SK-N-SH treated with all-trans-retinoic acid at 6 μM for 48 hours (cell line): Measurements from ENCODE around the gene SNED1.

Experiments used
- ATAC-seq: fragments of 200-7000 bp; cut with Tn5 transposase; 3 replicates; pipeline ENCODE4 v1.9.1; 2020; ENCODE audit warnings: mild to moderate bottlenecking, moderate library complexity
- BACH2 ChIP-seq: fragments of 250-450 bp; sonication (Bioruptor Pico); IDR thresholded peaks from 2 replicates; pipeline ENCODE4 v1.9.0; 2021; ENCODE audit warnings: mild to moderate bottlenecking, borderline replicate concordance
- CSDC2 ChIP-seq: fragments of 250-450 bp; sonication (Bioruptor Pico); IDR thresholded peaks from 2 replicates; pipeline ENCODE4 v1.5.0; 2020; ENCODE audit warnings: mild to moderate bottlenecking, moderate library complexity
- CSRNP3 ChIP-seq: fragments of 250-450 bp; sonication (Bioruptor Pico); IDR thresholded peaks from 2 replicates; pipeline ENCODE4 v1.5.1; 2021; ENCODE audit warnings: mild to moderate bottlenecking, moderate library complexity
- ESRRG ChIP-seq: fragments of 250-450 bp; sonication (Bioruptor Pico); IDR thresholded peaks from 2 replicates; pipeline ENCODE4 v1.6.1; 2021; ENCODE audit warnings: mild to moderate bottlenecking
- GLIS3 ChIP-seq: fragments of 250-450 bp; sonication (Bioruptor Pico); IDR thresholded peaks from 2 replicates; pipeline ENCODE4 v1.5.0; 2020; ENCODE audit warnings: mild to moderate bottlenecking, moderate library complexity
- ISL1 ChIP-seq: fragments of 250-450 bp; sonication (Bioruptor Pico); IDR thresholded peaks from 2 replicates; pipeline ENCODE4 v2.1.2; 2022; ENCODE audit warnings: mild to moderate bottlenecking, moderate library complexity
- OSR1 ChIP-seq: fragments of 250-450 bp; sonication (Bioruptor Pico); IDR thresholded peaks from 2 replicates; pipeline ENCODE4 v1.8.0; 2022; ENCODE audit warnings: moderate library complexity, mild to moderate bottlenecking, inconsistent platforms
- POU6F1 ChIP-seq: fragments of 250-450 bp; sonication (Bioruptor Pico); IDR thresholded peaks from 2 replicates; pipeline ENCODE4 v1.8.0; 2021; ENCODE audit warnings: low read depth, mild to moderate bottlenecking, moderate library complexity, borderline replicate concordance
- RARB ChIP-seq: fragments of 250-450 bp; sonication (Bioruptor Pico); IDR thresholded peaks from 2 replicates; pipeline ENCODE4 v1.8.0; 2021; ENCODE audit warnings: mild to moderate bottlenecking, moderate library complexity
- SNAI2 ChIP-seq: fragments of 250-450 bp; sonication (Bioruptor Pico); IDR thresholded peaks from 2 replicates; pipeline ENCODE4 v1.5.0; 2020; ENCODE audit warnings: mild to moderate bottlenecking, moderate library complexity
- TCF4 ChIP-seq: fragments of 250-450 bp; sonication (Bioruptor Pico); IDR thresholded peaks from 2 replicates; pipeline ENCODE4 v1.8.0; 2021; ENCODE audit warnings: mild to moderate bottlenecking, moderate library complexity, borderline replicate concordance
- TOX ChIP-seq: fragments of 250-450 bp; sonication (Bioruptor Pico); IDR thresholded peaks from 2 replicates; pipeline ENCODE4 v1.8.0; 2021; ENCODE audit warnings: mild to moderate bottlenecking, moderate library complexity, borderline replicate concordance
- ZC3H10 ChIP-seq: fragments of 250-450 bp; sonication (Bioruptor Pico); IDR thresholded peaks from 2 replicates; pipeline ENCODE4 v1.5.1; 2021; ENCODE audit warnings: mild to moderate bottlenecking, moderate library complexity
- ZFP3 ChIP-seq: fragments of 250-450 bp; sonication (Bioruptor Pico); IDR thresholded peaks from 2 replicates; pipeline ENCODE4 v1.5.0; 2020; ENCODE audit warnings: mild to moderate bottlenecking, moderate library complexity
- ZFP30 ChIP-seq: fragments of 450-650 bp; formaldehyde crosslinking; IDR thresholded peaks from 2 replicates; pipeline ENCODE4 v1.5.0; 2022; ENCODE audit warnings: mild to moderate bottlenecking, moderate library complexity
- ZNF565 ChIP-seq: fragments of 450-650 bp; formaldehyde crosslinking; conservative IDR thresholded peaks from 2 replicates; pipeline ENCODE4 v1.5.0; 2020; ENCODE audit warnings: low read depth, mild to moderate bottlenecking, moderate library complexity
- ZNF70 ChIP-seq: fragments of 450-650 bp; formaldehyde crosslinking; IDR thresholded peaks from 2 replicates; pipeline ENCODE4 v1.5.0; 2020; ENCODE audit warnings: mild to moderate bottlenecking, moderate library complexity
- ZNF8 ChIP-seq: fragments of 450-650 bp; formaldehyde crosslinking; IDR thresholded peaks from 2 replicates; pipeline ENCODE4 v1.5.0; 2020; ENCODE audit warnings: mild to moderate bottlenecking, moderate library complexity
- TF ChIP-seq, protein P1 (sequence below): fragments of 250-450 bp; sonication (Bioruptor Pico); IDR thresholded peaks from 2 replicates; pipeline ENCODE4 v1.5.1; 2020; ENCODE audit warnings: low read depth, mild to moderate bottlenecking, moderate library complexity
- TF ChIP-seq, protein P2 (sequence below): fragments of 250-450 bp; sonication (Bioruptor Pico); IDR thresholded peaks from 2 replicates; pipeline ENCODE4 v1.8.0; 2020; ENCODE audit warnings: mild to moderate bottlenecking, moderate library complexity, borderline replicate concordance

SNED1 gene

GRCh38 chr2:241052677-241053360 is 54.4 kb downstream of the SNED1 start:
- TF ChIP-seq GLIS3 (no peak), ESRRG (no peak), BACH2 (CRISPR knock-in tag) (no peak), SNAI2 (CRISPR knock-in tag) (no peak), ZC3H10 (CRISPR knock-in tag) (no peak), ZFP30 (CRISPR knock-in tag) (no peak), CSRNP3 (no peak), ZNF70 (no peak), CSDC2 (CRISPR knock-in tag) (no peak), OSR1 (CRISPR knock-in tag) (no peak)
- TF ChIP-seq, protein P1, sequence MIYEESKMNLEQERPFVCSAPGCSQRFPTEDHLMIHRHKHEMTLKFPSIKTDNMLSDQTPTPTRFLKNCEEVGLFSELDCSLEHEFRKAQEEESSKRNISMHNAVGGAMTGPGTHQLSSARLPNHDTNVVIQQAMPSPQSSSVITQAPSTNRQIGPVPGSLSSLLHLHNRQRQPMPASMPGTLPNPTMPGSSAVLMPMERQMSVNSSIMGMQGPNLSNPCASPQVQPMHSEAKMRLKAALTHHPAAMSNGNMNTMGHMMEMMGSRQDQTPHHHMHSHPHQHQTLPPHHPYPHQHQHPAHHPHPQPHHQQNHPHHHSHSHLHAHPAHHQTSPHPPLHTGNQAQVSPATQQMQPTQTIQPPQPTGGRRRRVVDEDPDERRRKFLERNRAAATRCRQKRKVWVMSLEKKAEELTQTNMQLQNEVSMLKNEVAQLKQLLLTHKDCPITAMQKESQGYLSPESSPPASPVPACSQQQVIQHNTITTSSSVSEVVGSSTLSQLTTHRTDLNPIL (CRISPR knock-in tag), result no peak
- TF ChIP-seq, protein P2, sequence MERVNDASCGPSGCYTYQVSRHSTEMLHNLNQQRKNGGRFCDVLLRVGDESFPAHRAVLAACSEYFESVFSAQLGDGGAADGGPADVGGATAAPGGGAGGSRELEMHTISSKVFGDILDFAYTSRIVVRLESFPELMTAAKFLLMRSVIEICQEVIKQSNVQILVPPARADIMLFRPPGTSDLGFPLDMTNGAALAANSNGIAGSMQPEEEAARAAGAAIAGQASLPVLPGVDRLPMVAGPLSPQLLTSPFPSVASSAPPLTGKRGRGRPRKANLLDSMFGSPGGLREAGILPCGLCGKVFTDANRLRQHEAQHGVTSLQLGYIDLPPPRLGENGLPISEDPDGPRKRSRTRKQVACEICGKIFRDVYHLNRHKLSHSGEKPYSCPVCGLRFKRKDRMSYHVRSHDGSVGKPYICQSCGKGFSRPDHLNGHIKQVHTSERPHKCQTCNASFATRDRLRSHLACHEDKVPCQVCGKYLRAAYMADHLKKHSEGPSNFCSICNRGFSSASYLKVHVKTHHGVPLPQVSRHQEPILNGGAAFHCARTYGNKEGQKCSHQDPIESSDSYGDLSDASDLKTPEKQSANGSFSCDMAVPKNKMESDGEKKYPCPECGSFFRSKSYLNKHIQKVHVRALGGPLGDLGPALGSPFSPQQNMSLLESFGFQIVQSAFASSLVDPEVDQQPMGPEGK, result no peak

GRCh38 chr2:241053576-241054251 is 55.3 kb downstream of the SNED1 start:
- ATAC-seq, result no peak
- TF ChIP-seq SNAI2 (CRISPR knock-in tag), result no peak
- no peak for TF ChIP-seq ISL1 (CRISPR knock-in tag)
- TF ChIP-seq TOX (CRISPR knock-in tag), result no peak
- TF ChIP-seq TCF4 (CRISPR knock-in tag), result no peak
- TF ChIP-seq RARB (CRISPR knock-in tag), result no peak
- TF ChIP-seq ZFP3 (CRISPR knock-in tag), result no peak
- TF ChIP-seq BACH2 (CRISPR knock-in tag), result no peak
- TF ChIP-seq CSRNP3, result no peak
- TF ChIP-seq, all 23 proteins: peak for 0

More at GRCh38 chr2:241052677-241053360, 54.4 kb downstream of the SNED1 start:
- no peak for ATAC-seq

DNA sequence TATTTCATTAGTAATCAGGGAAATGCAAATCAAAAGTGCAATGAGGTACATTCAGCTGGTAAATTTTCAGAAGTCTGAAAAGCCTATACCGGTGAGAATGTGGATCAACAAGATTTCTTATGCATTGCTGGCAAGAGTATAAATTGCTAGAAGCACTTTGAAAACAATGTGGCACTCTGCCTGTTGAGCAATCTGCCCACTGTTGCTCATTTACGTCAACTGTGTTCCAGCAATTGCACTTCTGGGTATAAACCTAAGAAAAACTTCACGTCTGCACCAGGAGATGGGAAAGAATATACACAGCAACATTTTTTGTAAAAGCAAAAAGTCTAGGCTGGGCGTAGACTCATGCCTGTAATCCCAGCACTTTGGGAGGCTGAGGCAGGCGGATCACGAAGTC is 62.9 kb downstream of the SNED1 start:
- no peak for ATAC-seq
- no peak for TF ChIP-seq ZFP30 (CRISPR knock-in tag)
- no peak for TF ChIP-seq TCF4 (CRISPR knock-in tag)
- no peak for TF ChIP-seq ZNF8
- no peak for TF ChIP-seq ISL1 (CRISPR knock-in tag)
- TF ChIP-seq RARB (CRISPR knock-in tag), result no peak
- no peak for TF ChIP-seq ZNF565 (CRISPR knock-in tag)
- no peak for TF ChIP-seq OSR1 (CRISPR knock-in tag)
- no peak for TF ChIP-seq TOX (CRISPR knock-in tag)
- TF ChIP-seq, protein P1 (CRISPR knock-in tag), result no peak
- TF ChIP-seq POU6F1 (CRISPR knock-in tag), result no peak
- TF ChIP-seq, protein P2, result no peak
- no peak for TF ChIP-seq ZFP3 (CRISPR knock-in tag)
- TF ChIP-seq SNAI2 (CRISPR knock-in tag), result no peak
- TF ChIP-seq CSRNP3, result no peak
